ENCODE data around the gene SYNGR2. TPM values are rescaled to one million over a fixed set of nuclear protein-coding genes. Genes with fewer than 3 reads are reported as not detected.

The SYNGR2 gene
- total and polyA plus RNA-seq, 2 of the 8 experiments (the other 6 are each of a cell fraction or from before 2014, with no cell fraction given): 50.0 to 139 TPM

GRCh38 chr17:78166416-78166815, 2.0 kb upstream of the SYNGR2 start:
- H3K4ac ChIP-seq (replicated peaks; ENCODE audit: insufficient read length, low read depth, low read length): no peak overlapping the region
- no peak overlapping the region for H3K18ac ChIP-seq (ENCODE audit: extremely low read depth, low read length)
- 0 out of 2 replicates have a peak overlapping the region, but pooled peaks have one; percentile 29 for H2BK15ac ChIP-seq (ENCODE audit: low read length)
- TF ChIP-seq POLR2AphosphoS5 (IDR thresholded peaks at IDR 0.05; ENCODE audit: low read depth, low read length) (no peak), USF2 (IDR thresholded peaks at IDR 0.05; ENCODE audit: low read length) (no peak), KDM1A (IDR thresholded peaks at IDR 0.05; ENCODE audit: borderline replicate concordance, low read length) (no peak), TCF12 (IDR thresholded peaks at IDR 0.05; ENCODE audit: low read depth, low read length) (0 out of 2 replicates have a peak, but pooled peaks have one; percentile 73)
- H3K4me2 ChIP-seq (ENCODE audit: insufficient read depth in 1 of 2, low read depth in 2 of 2, low read length in 2 of 2): no peak overlapping the region
- peaks cover 0 to 25% (median 14%) of the 10 kb centered on the region in 4 experiments; a peak in 6 of 7 replicates for H3K4me1 ChIP-seq (replicated peaks in 1 of 4; ENCODE audit: control insufficient read depth in 3 of 4, insufficient read depth in 4 of 4, low read length in 3 of 4)
- no peak overlapping the region for H2BK12ac ChIP-seq (ENCODE audit: low read depth, low read length)
- H2BK5ac ChIP-seq (ENCODE audit: low read depth, low read length): no peak overlapping the region
- H3K9ac ChIP-seq (replicated peaks in 1 of 4; ENCODE audit: extremely low read depth in 1 of 4, low read depth in 3 of 4, low read length in 3 of 4): no peak overlapping the region
- no peak overlapping the region for H3K56ac ChIP-seq (replicated peaks; ENCODE audit: insufficient read length, low read depth, low read length)
- H2AFZ ChIP-seq (ENCODE audit: low read length): no peak overlapping the region
- H3K27ac ChIP-seq (ENCODE audit: low read depth, low read length): no peak overlapping the region
- no peak overlapping the region for H4K8ac ChIP-seq (ENCODE audit: extremely low read depth, insufficient read depth, low read length)
- H3K23ac ChIP-seq (ENCODE audit: insufficient read length): no peak overlapping the region
- H3K14ac ChIP-seq (ENCODE audit: insufficient read length): no peak overlapping the region
- CTCF ChIA-PET (ENCODE audit: partially characterized antibody): interaction anchor here (1.2 to 2.6 kb wide), 4 partner anchors 9 to 81 kb away, joined by 4 to 13 read pairs (median 8); no protein-coding TSS in a partner anchor
- H3K79me1 ChIP-seq (ENCODE audit: low read depth, low read length): peaks cover 6% of the 10 kb centered on the region
- no peaks in the 10 kb centered on the region for H3K9me3 ChIP-seq (ENCODE audit: insufficient read depth in 2 of 2, low read depth in 1 of 2, low read length in 1 of 2)
- H3K23me2 ChIP-seq (ENCODE audit: low read depth, low read length): peaks cover 5% of the 10 kb centered on the region; the same call in 1 of the 2 replicates
- no peaks in the 10 kb centered on the region; a peak in 1 of 8 replicates for H3K36me3 ChIP-seq (ENCODE audit: control insufficient read depth in 2 of 4, insufficient read depth in 4 of 4, low read length in 3 of 4)
- no peaks in the 10 kb centered on the region for H3K79me2 ChIP-seq (ENCODE audit: control insufficient read depth in 1 of 2, insufficient read depth in 2 of 2, low read length in 2 of 2)
- no peak overlapping the region for H3K4me3 ChIP-seq (ENCODE audit: extremely low read depth in 1 of 4, insufficient read depth in 2 of 4, low read depth in 3 of 4, low read length in 4 of 4)
- POLR2A ChIA-PET (ENCODE audit: partially characterized antibody): no interaction called here
- H4K5ac ChIP-seq (ENCODE audit: insufficient read length, low read depth, low read length): no peak overlapping the region
- FAIRE-seq: no peak
- peaks cover 5 to 6% of the 10 kb centered on the region in 2 experiments for H4K20me1 ChIP-seq (replicated peaks in 1 of 2; ENCODE audit: control insufficient read depth in 1 of 2, insufficient read depth in 2 of 2, low read length in 2 of 2)
- no peak overlapping the region for H2BK20ac ChIP-seq (ENCODE audit: low read length)
- no peak for DNase-seq (ENCODE audit: low read depth in 1 of 2, low spot score in 2 of 2)
- no peak overlapping the region for H2AK5ac ChIP-seq (ENCODE audit: low read depth, low read length)
- no peak overlapping the region for H4K91ac ChIP-seq (replicated peaks; ENCODE audit: insufficient read length, low read length)
- 64% methylated on average over 5 of the region's 6 CpGs; no CpG with 5 or more reads in 1 of the 2 experiments for WGBS, 2 experiments (ENCODE audit: extremely low coverage in 1 of 2, insufficient coverage in 1 of 2, insufficient read length in 1 of 2, insufficient replicate concordance in 2 of 2, low coverage in 1 of 2, low lambda C conversion rate in 2 of 2, missing lambda C conversion rate in 1 of 2)
- H3K27me3 ChIP-seq (replicated peaks in 1 of 4; ENCODE audit: control insufficient read depth in 3 of 4, extremely low read depth in 1 of 4, insufficient read depth in 3 of 4, low read length in 3 of 4): no peaks in the 10 kb centered on the region
- H2BK120ac ChIP-seq (replicated peaks; ENCODE audit: low read depth, low read length): no peak overlapping the region

Measured in H1 (cell line).